H1 (cell line): ENCODE results near the gene KRTAP4-7. TPM values are rescaled to one million over a fixed set of nuclear protein-coding genes. Genes with fewer than 3 reads are reported as not detected.

ENCODE experiments used
- CTCF ChIA-PET: fragments of 300-600 bp; sonication (Branson Sonifier 250); formaldehyde crosslinking; loops from one replicate; lab custom pipeline; 2021; ENCODE audit not compliant: partially characterized antibody; lab: Charles Lee
- POLR2A ChIA-PET: fragments of 300-600 bp; sonication (Branson Sonifier 250); formaldehyde crosslinking; loops from one replicate; lab custom pipeline; 2021; ENCODE audit warnings: inconsistent platforms; ENCODE audit not compliant: partially characterized antibody; lab: Charles Lee
- DNase-seq, 2 experiments: peaks; one replicate each; pipeline versions ENCODE4 v3.0.0 to v3.0.0-alpha.2; 2010 to 2022; ENCODE audit warnings: low spot score in 2 of 2, low read depth in 1 of 2, mixed read lengths in 1 of 2
- FAIRE-seq: peaks from 2 replicates; lab custom pipeline; 2011; peaks lifted over from hg19 to GRCh38; lab: Jason Lieb, UNC
- H2AFZ ChIP-seq: 2 replicates; pipeline ENCODE4 v1.8.1; 2012; ENCODE audit warnings: low read length, inconsistent platforms
- H2AK5ac ChIP-seq: 2 replicates; pipeline ENCODE4 v1.6.1; 2013; ENCODE audit warnings: low read depth, low read length
- H2BK120ac ChIP-seq: replicated peaks from 2 replicates; pipeline ENCODE3; 2013; ENCODE audit warnings: low read depth, low read length, inconsistent platforms
- H2BK12ac ChIP-seq: 2 replicates; pipeline ENCODE4 v1.6.1; 2013; ENCODE audit warnings: low read depth, low read length
- H2BK15ac ChIP-seq: 2 replicates; pipeline ENCODE4 v1.6.1; 2013; ENCODE audit warnings: low read length
- H2BK20ac ChIP-seq: 2 replicates; pipeline ENCODE4 v1.6.1; 2013; ENCODE audit warnings: low read length
- H2BK5ac ChIP-seq: 2 replicates; pipeline ENCODE4 v1.6.1; 2013; ENCODE audit warnings: low read depth, low read length
- H3K14ac ChIP-seq: 2 replicates; pipeline ENCODE4 v1.6.1; 2013; ENCODE audit warnings: inconsistent platforms; ENCODE audit not compliant: insufficient read length
- H3K18ac ChIP-seq: 2 replicates; pipeline ENCODE4 v1.6.1; 2013; ENCODE audit warnings: low read length; ENCODE audit errors: extremely low read depth
- H3K23ac ChIP-seq: 2 replicates; pipeline ENCODE4 v1.6.1; 2013; ENCODE audit warnings: inconsistent platforms; ENCODE audit not compliant: insufficient read length
- H3K23me2 ChIP-seq: 2 replicates; pipeline ENCODE4 v1.6.1; 2013; ENCODE audit warnings: low read depth, low read length
- H3K27ac ChIP-seq: 2 replicates; pipeline ENCODE4 v1.6.1; 2011; ENCODE audit warnings: low read depth, low read length, inconsistent platforms
- H3K27me3 ChIP-seq, 4 experiments: replicated peaks in 1 of 4; 1 replicate in 1 of 4; 2 replicates in 3 of 4; pipeline versions ENCODE4 v1.6.1 to v1.8.1; 2011 to 2013; ENCODE audit warnings: low read length in 3 of 4, mild to moderate bottlenecking in 3 of 4, inconsistent platforms in 2 of 4, mixed read lengths in 2 of 4, moderate library complexity in 1 of 4; ENCODE audit not compliant: control insufficient read depth in 3 of 4, insufficient read depth in 3 of 4; ENCODE audit errors: extremely low read depth in 1 of 4
- H3K36me3 ChIP-seq, 4 experiments: 2 replicates each; pipeline versions ENCODE4 v1.6.1 to v1.8.1; 2011 to 2013; ENCODE audit warnings: mild to moderate bottlenecking in 4 of 4, low read length in 3 of 4, moderate library complexity in 2 of 4, control low read depth in 1 of 4, inconsistent platforms in 1 of 4; ENCODE audit not compliant: insufficient read depth in 4 of 4, control insufficient read depth in 2 of 4
- H3K4ac ChIP-seq: replicated peaks from 2 replicates; pipeline ENCODE3; 2013; ENCODE audit warnings: low read length, low read depth, mixed read lengths, inconsistent platforms; ENCODE audit not compliant: insufficient read length
- H3K4me1 ChIP-seq, 4 experiments: replicated peaks in 1 of 4; 1 replicate in 1 of 4; 2 replicates in 3 of 4; pipeline versions ENCODE4 v1.6.1 to v1.8.1; 2011 to 2013; ENCODE audit warnings: low read length in 3 of 4, inconsistent platforms in 2 of 4, mixed read lengths in 1 of 4; ENCODE audit not compliant: insufficient read depth in 4 of 4, control insufficient read depth in 3 of 4
- H3K4me2 ChIP-seq, 2 experiments: 2 replicates each; pipeline versions ENCODE4 v1.6.1 to v1.8.1; 2011 to 2013; ENCODE audit warnings: low read depth in 2 of 2, low read length in 2 of 2, control low read depth in 1 of 2, inconsistent platforms in 1 of 2, mild to moderate bottlenecking in 1 of 2; ENCODE audit not compliant: insufficient read depth in 1 of 2
- H3K4me3 ChIP-seq, 4 experiments: fragments of 200-600, 300-600 bp in 1 of 4; sonication (generic), shearing (Covaris generic), sonication (Bioruptor Twin) in 1 of 4; 2 replicates each; pipeline versions ENCODE4 v1.5.1 to v1.8.1; 2011 to 2016; ENCODE audit warnings: low read length in 4 of 4, low read depth in 3 of 4, control low read depth in 2 of 4, inconsistent platforms in 2 of 4, mild to moderate bottlenecking in 2 of 4, mixed read lengths in 1 of 4, moderate library complexity in 1 of 4; ENCODE audit not compliant: insufficient read depth in 2 of 4; ENCODE audit errors: extremely low read depth in 1 of 4
- H3K56ac ChIP-seq: replicated peaks from 2 replicates; pipeline ENCODE3; 2013; ENCODE audit warnings: low read depth, mild to moderate bottlenecking, mixed read lengths, low read length, inconsistent platforms; ENCODE audit not compliant: insufficient read length
- H3K79me1 ChIP-seq: 2 replicates; pipeline ENCODE4 v1.6.1; 2013; ENCODE audit warnings: low read depth, low read length, control low read depth
- H3K79me2 ChIP-seq, 2 experiments: 2 replicates each; pipeline versions ENCODE4 v1.6.1 to v1.8.1; 2012 to 2013; ENCODE audit warnings: low read length in 2 of 2, mild to moderate bottlenecking in 2 of 2, inconsistent platforms in 1 of 2; ENCODE audit not compliant: insufficient read depth in 2 of 2, control insufficient read depth in 1 of 2
- H3K9ac ChIP-seq, 4 experiments: replicated peaks in 1 of 4; 1 replicate in 1 of 4; 2 replicates in 3 of 4; pipeline versions ENCODE4 v1.6.1 to v1.8.1; 2011 to 2013; ENCODE audit warnings: low read depth in 3 of 4, low read length in 3 of 4, control low read depth in 2 of 4, mild to moderate bottlenecking in 2 of 4, moderate library complexity in 2 of 4, inconsistent platforms in 1 of 4; ENCODE audit errors: extremely low read depth in 1 of 4
- H3K9me3 ChIP-seq, 2 experiments: 2 replicates each; pipeline versions ENCODE4 v1.6.1 to v1.8.1; 2012 to 2013; ENCODE audit warnings: mild to moderate bottlenecking in 2 of 2, moderate library complexity in 2 of 2, control low read depth in 1 of 2, inconsistent platforms in 1 of 2, low read depth in 1 of 2, low read length in 1 of 2, mixed read lengths in 1 of 2; ENCODE audit not compliant: insufficient read depth in 2 of 2
- H4K20me1 ChIP-seq, 2 experiments: replicated peaks in 1 of 2; 2 replicates each; pipeline versions ENCODE3 to v1.8.1; 2011 to 2013; ENCODE audit warnings: inconsistent platforms in 2 of 2, low read length in 2 of 2, mild to moderate bottlenecking in 1 of 2; ENCODE audit not compliant: insufficient read depth in 2 of 2, control insufficient read depth in 1 of 2
- H4K5ac ChIP-seq: 2 replicates; pipeline ENCODE4 v1.6.1; 2013; ENCODE audit warnings: low read length, low read depth, mixed read lengths, inconsistent platforms; ENCODE audit not compliant: insufficient read length
- H4K8ac ChIP-seq: 2 replicates; pipeline ENCODE4 v1.8.0; 2013; ENCODE audit warnings: mild to moderate bottlenecking, moderate library complexity, low read length, inconsistent platforms; ENCODE audit not compliant: insufficient read depth; ENCODE audit errors: extremely low read depth
- H4K91ac ChIP-seq: replicated peaks from 2 replicates; pipeline ENCODE3; 2013; ENCODE audit warnings: low read length, mixed read lengths, inconsistent platforms; ENCODE audit not compliant: insufficient read length
- CBX8 ChIP-seq: fragments of 300-800, 300-1000 bp; sonication (generic); IDR thresholded peaks from 2 replicates; pipeline ENCODE4 v1.7.1; 2016; ENCODE audit warnings: low read depth, low read length, borderline replicate concordance
- CHD2 ChIP-seq: IDR thresholded peaks from 2 replicates; pipeline ENCODE4 v1.6.1; 2012; ENCODE audit warnings: low read length, improper control_type of control experiment
- EGR1 ChIP-seq: IDR thresholded peaks from 2 replicates; pipeline ENCODE4 v1.6.1; 2011; ENCODE audit warnings: low read depth, low read length, borderline replicate concordance
- FOSL1 ChIP-seq: IDR thresholded peaks from 2 replicates; pipeline ENCODE4 v1.6.1; 2011; ENCODE audit warnings: mild to moderate bottlenecking, low read depth, low read length, moderate library complexity; ENCODE audit not compliant: insufficient read depth
- HDAC2 ChIP-seq, 2 experiments: fragments of 300-600 bp in 1 of 2; sonication (generic) in 1 of 2; IDR thresholded peaks; 2 replicates each; pipeline ENCODE4 v1.6.1; 2011 to 2012; ENCODE audit warnings: low read depth in 2 of 2, low read length in 2 of 2, mild to moderate bottlenecking in 2 of 2, moderate library complexity in 2 of 2, borderline replicate concordance in 1 of 2, inconsistent platforms in 1 of 2
- JUN ChIP-seq: IDR thresholded peaks from 2 replicates; pipeline ENCODE4 v1.6.1; 2011; ENCODE audit warnings: low read depth, mild to moderate bottlenecking, improper control_type of control experiment, low read length
- MAFK ChIP-seq: IDR thresholded peaks from 2 replicates; pipeline ENCODE4 v1.6.1; 2012; ENCODE audit warnings: low read depth, mild to moderate bottlenecking, improper control_type of control experiment, low read length
- NANOG ChIP-seq: IDR thresholded peaks from 2 replicates; pipeline ENCODE4 v1.6.1; 2011; ENCODE audit warnings: low read length, low read depth, mild to moderate bottlenecking, inconsistent platforms; ENCODE audit not compliant: insufficient read depth, poor library complexity, severe bottlenecking
- SUZ12 ChIP-seq: fragments of 200-600 bp; sonication (generic); IDR thresholded peaks from 2 replicates; pipeline ENCODE4 v1.6.1; 2012; ENCODE audit warnings: mild to moderate bottlenecking, inconsistent platforms, low read length, moderate library complexity, mixed read lengths
- TAF1 ChIP-seq: IDR thresholded peaks from 2 replicates; pipeline ENCODE4 v1.6.1; 2011; ENCODE audit warnings: mild to moderate bottlenecking, low read depth, low read length
- TAF7 ChIP-seq: optimal IDR thresholded peaks from 2 replicates; pipeline ENCODE3; 2011; ENCODE audit warnings: low read depth, mild to moderate bottlenecking, inconsistent platforms, low read length, moderate library complexity, borderline replicate concordance
- TEAD4 ChIP-seq: IDR thresholded peaks from 2 replicates; pipeline ENCODE4 v1.6.1; 2012; ENCODE audit warnings: low read depth, low read length, inconsistent platforms, mixed read lengths
- USF2 ChIP-seq: IDR thresholded peaks from 2 replicates; pipeline ENCODE4 v1.6.1; 2011; ENCODE audit warnings: low read length, improper control_type of control experiment
- YY1 ChIP-seq: IDR thresholded peaks from 2 replicates; pipeline ENCODE4 v1.6.1; 2011; ENCODE audit warnings: low read depth, mild to moderate bottlenecking, low read length
- WGBS, 2 experiments: shearing (Covaris generic) in 1 of 2; methylation state at CpG; one replicate each; pipeline versions ENCODE4 v1.1.6 to v1.1.7; 2013 to 2015; ENCODE audit warnings: low lambda C conversion rate in 2 of 2, mixed read lengths in 2 of 2, inconsistent platforms in 1 of 2, low coverage in 1 of 2, missing lambda C conversion rate in 1 of 2; ENCODE audit not compliant: insufficient replicate concordance in 2 of 2, insufficient coverage in 1 of 2, insufficient read length in 1 of 2; ENCODE audit errors: extremely low coverage in 1 of 2, missing lambda C conversion rate in 1 of 2; 5-methylcytosine and 5-hydroxymethylcytosine counted together
- polyA plus RNA-seq, 7 experiments: library from polyadenylated mRNA; depleted of rRNA in 3 of 7; stranded (reverse) in 5 of 7; unstranded in 2 of 7; fragments of >200 nt in 5 of 7; fragments of 200-250 nt in 2 of 7; gene quantifications; 1 replicate in 5 of 7; 2 replicates in 1 of 7; 4 replicates in 1 of 7; pipeline versions ENCODE4 v1.2.1 to v1.2.3, GENCODE V29; 2011 to 2013; ENCODE audit warnings: missing spikeins in 2 of 7, mixed read lengths in 2 of 7
- total RNA-seq: library from RNA; stranded (reverse); fragmentation: NEBNext Ultra II Directional; extraction: Animal tissue kit (Norgen Biotek cat#: 25700); gene quantifications from 2 replicates; pipeline ENCODE4 v1.2.1, GENCODE V29; 2021

Gene KRTAP4-7
- total and polyA plus RNA-seq, 2 of the 8 experiments (the other 6 are each of a cell fraction or from before 2014, with no cell fraction given), result not detected

GRCh38 chr17:41063449-41063848 lies 20.5 kb upstream of the KRTAP4-7 start:
- FAIRE-seq, result no peak
- no peak overlapping the region for H2AK5ac ChIP-seq
- CTCF ChIA-PET, result interaction anchor here (1.1 to 1.4 kb wide), 2 partner anchors 485 to 585 kb away, joined by 3 read pairs; no protein-coding TSS in a partner anchor
- no peak for TF ChIP-seq SUZ12
- no peak for TF ChIP-seq TEAD4
- no peak for TF ChIP-seq CBX8
- TF ChIP-seq FOSL1, result no peak
- TF ChIP-seq MAFK, result no peak
- no peak for TF ChIP-seq TAF1
- no peak for TF ChIP-seq YY1
- no peak for TF ChIP-seq CHD2
- TF ChIP-seq USF2, result no peak
- TF ChIP-seq TAF7, result no peak
- TF ChIP-seq EGR1, result no peak
- TF ChIP-seq JUN, result no peak
- TF ChIP-seq HDAC2 (IDR thresholded peaks at IDR 0.05; ENCODE audit: borderline replicate concordance in 1 of 2, low read depth in 2 of 2, low read length in 2 of 2), result no peak
- TF ChIP-seq NANOG, result no peak

More at GRCh38 chr17:41063449-41063848, 20.5 kb upstream of the KRTAP4-7 start:
- no peaks in the 10 kb centered on the region for H3K79me2 ChIP-seq
- H3K4me3 ChIP-seq, result no peak overlapping the region
- no peak overlapping the region for H2BK5ac ChIP-seq
- H2BK15ac ChIP-seq, result no peak overlapping the region
- POLR2A ChIA-PET, result no interaction called here
- H4K5ac ChIP-seq, result no peak overlapping the region
- no peak overlapping the region for H3K27ac ChIP-seq
- H3K23ac ChIP-seq, result no peak overlapping the region
- no peaks in the 10 kb centered on the region for H3K23me2 ChIP-seq
- no peak for DNase-seq
- no peak overlapping the region for H4K8ac ChIP-seq
- H3K27me3 ChIP-seq, result no peaks in the 10 kb centered on the region
- H3K4ac ChIP-seq, result no peak overlapping the region
- no peak overlapping the region for H2BK12ac ChIP-seq
- no peak overlapping the region for H3K56ac ChIP-seq
- H2BK20ac ChIP-seq, result no peak overlapping the region
- WGBS, 2 experiments, result 89% methylated on average over 4 of the region's 4 CpGs; no CpG with 5 or more reads in 1 of the 2 experiments
- no peaks in the 10 kb centered on the region for H3K4me1 ChIP-seq
- H4K20me1 ChIP-seq, result no peaks in the 10 kb centered on the region
- no peak overlapping the region for H3K9ac ChIP-seq
- no peak overlapping the region for H3K4me2 ChIP-seq
- no peak overlapping the region for H2AFZ ChIP-seq
- no peaks in the 10 kb centered on the region for H3K36me3 ChIP-seq
- no peaks in the 10 kb centered on the region for H3K79me1 ChIP-seq
- no peak overlapping the region for H2BK120ac ChIP-seq
- no peak overlapping the region for H3K14ac ChIP-seq
- no peak overlapping the region for H3K18ac ChIP-seq
- no peaks in the 10 kb centered on the region for H3K9me3 ChIP-seq
- H4K91ac ChIP-seq, result no peak overlapping the region
